ENCODE results near the gene ALK.

Gene ALK

DNA sequence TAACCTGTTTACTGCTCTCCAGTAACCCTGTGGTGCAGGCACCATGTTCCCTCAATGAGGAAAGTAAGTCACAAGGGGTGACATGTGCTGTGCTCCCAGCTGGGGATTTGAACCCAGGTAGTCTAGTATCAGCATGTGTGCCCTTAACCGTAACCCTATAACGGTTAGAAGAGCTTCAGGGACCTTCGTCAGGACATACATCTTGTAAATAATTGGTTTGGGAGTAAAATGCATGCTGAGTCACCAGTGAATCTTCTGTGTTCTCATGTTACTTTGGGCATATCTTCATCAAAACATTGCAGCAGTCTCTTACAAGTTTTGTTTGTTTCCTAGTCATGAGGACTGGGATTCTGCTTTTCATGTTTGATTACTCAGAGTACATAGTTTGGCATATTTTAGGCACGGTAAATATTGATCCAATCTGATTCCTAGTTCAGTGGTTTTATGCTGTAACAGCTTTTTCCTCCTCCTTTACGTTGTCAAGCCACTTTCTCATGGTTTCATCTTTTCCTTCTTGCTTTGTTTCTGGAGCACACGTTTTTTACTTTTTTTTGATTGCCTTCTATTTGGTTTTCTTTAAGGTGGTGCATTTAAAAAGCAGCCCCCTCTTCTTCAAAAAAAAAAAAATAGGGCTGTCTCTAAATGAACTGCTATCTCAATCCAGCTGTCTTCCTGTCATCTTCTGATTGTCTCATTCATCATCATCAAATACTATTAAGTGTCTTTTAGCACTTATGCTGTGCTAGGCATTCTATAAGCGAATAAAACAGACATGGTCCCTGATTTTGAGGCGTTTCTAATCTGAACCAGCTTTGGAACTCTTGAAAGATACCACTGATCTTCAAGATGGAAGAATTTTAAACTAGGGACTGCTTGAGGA is 755.8 kb downstream of the ALK start:
- DNase-seq: no peak

GRCh38 chr2:29164091-29164846 is 757.1 kb downstream of the ALK start:
- DNase-seq: no peak

GRCh38 chr2:29162204-29162928 is 759.0 kb downstream of the ALK start:
- DNase-seq: no peak

GRCh38 chr2:29160184-29160583 is 761.2 kb downstream of the ALK start:
- no peak for DNase-seq

GRCh38 chr2:29159125-29159524 is 762.3 kb downstream of the ALK start:
- no peak for DNase-seq

- DNase-seq: no peak
Measured at GRCh38 chr2:29157131-29157530, 764.3 kb downstream of the ALK start.

DNA sequence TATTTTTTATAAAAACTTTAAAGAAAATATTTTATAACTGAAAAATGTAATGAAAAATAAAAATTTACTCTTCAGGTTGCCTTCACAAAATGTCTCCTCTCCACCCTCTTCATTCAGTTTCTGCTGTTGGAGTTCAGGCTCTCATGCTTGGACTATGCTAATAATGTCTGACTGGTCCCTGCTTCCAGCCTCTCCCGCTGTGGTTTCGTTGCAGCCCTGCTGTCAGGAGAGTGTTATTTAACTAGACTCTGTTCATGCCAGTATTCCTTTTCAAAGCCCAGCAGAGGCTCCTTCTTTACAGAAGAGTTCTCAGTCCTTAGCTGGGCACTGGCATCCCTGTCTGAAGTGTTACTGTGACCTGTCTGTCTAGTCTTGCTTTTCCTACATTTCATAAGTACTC is 765.8 kb downstream of the ALK start:
- no peak for DNase-seq

- DNase-seq: no peak
Measured at GRCh38 chr2:29154610-29155009, 766.8 kb downstream of the ALK start.

DNA sequence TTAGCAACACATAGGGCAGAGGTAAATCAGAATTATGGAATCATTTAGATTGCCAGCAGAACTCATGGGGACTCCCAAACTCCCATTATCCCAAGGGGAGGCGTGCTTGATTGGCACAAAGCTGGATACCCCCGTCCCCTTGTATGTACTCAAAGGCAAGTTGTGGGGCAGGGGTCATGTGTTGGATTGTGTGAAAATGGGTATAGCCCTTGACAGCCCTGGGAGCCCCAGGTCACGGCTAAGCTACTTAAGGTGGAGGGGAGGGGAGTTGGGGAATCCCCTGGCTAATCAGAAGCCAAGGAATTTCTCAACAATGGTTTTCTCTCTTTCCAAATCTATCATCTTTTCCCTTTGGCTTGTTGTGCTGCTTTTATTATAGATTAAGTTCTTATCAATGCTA is 773.4 kb downstream of the ALK start:
- DNase-seq: no peak

DNA sequence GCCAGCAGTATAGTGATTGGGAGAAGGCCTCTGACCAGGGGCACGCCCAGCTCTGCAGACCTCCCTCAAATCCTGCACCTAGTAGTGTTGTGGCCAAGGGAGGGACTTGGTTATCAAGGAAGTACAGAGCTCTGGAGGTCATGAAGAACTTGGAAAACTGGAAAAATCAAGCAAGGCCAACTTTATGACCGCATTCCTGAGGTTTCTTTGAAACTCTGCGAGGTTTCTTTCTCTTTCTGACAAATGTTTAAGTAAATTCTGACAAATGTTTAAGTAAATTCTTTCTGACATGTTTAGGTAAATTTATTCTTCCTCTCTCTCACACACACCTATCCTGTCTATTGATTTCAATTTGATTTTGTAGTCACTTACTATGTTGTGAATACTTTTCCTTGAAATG is 775.2 kb downstream of the ALK start:
- DNase-seq: no peak

- DNase-seq: no peak
Measured at GRCh38 chr2:29143657-29144056, 777.7 kb downstream of the ALK start.
